GM18526 (cell line): ENCODE data around the gene FASN.

Experiments
- POLR2A ChIP-seq: IDR thresholded peaks from 3 replicates; pipeline ENCODE4 v1.6.1; 2011; ENCODE audit not compliant: insufficient read length; ENCODE audit errors: extremely low read depth

The FASN gene

DNA sequence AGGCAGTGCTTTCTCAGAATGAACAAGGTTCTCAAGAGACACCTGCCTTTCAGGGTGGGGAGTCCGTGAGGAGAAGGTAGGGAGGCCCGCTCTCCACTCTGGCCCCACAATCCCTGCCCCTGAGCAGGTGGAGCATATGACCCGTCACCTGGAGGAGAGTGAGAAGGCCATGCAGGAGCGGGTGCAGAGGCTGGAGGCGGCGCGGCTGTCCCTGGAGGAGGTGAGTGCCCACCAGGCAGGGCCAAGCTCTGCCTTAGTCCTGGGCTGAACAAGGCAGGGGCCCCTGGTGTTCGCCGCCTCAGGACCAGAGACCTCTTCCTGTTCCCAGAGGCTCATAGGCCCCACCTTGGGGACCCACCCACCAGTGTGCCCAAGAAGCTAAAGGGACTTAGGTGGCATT lies 69.1 kb downstream of the FASN start:
- TF ChIP-seq POLR2A: no peak
